GM19468 (cell line): ENCODE measurements around the gene SLC25A42.
A peak's percentile ranks its signal among the peaks of the same experiment; 100 is the strongest.
"Not testable (repeated sequence)": the region's sequence is repeated elsewhere in the genome, so short reads cannot be mapped to it uniquely, and the experiment has no call there.

ENCODE experiments used
- ATAC-seq: cut with Tn5 transposase; IDR thresholded peaks from one replicate; pipeline ENCODE4 v1.9.1; 2021; ENCODE audit warnings: mild to moderate bottlenecking, moderate library complexity, moderate number of reproducible peaks; ENCODE audit not compliant: unreplicated experiment; ENCODE audit errors: extremely low read depth

The SLC25A42 gene

DNA sequence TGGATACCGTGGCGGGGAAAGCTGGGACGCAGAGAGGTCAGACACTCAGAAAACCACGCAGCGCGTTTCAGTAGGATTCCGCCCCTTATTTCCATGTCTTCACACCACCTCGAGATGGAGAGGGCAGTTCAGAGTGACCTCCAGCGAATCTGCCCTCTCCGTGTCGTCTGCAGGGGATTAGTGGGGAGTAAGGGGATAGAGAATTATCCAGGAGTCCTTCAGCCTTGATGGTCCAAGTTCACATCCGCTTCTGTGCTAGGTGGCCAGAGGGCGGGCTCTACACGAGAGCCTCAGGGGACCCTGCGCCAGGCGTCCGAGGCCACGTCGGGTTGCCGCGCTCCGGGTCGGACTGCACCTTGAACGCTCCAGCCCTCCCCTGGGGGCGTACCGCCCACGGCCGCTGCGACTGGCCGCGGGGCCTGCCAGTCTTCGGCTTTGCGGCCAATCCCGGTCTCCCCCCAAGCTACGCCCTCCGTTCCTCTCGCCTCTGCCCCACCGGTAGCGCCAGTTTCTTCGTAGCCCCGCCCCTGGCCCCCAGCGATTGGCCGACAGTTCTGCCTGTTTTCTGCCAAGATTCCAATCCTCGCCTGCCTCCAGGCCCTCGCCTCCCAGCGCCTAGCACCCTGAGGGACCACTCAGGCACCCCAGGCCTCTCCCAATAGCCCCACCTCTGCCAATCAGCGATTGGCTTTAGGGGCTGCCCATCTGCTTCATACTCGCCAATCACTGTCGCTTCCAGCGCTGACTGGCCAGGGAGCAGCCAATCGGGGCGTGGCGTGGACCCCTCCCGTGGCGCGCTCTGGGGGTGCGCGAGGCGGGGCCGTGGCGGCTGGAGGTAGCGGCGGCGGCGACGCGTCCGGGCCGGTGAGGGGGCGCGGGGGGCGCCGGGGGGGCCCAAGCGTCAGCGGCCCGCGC, at the start of gene SLC25A42:
Gene SLC25A42, plus strand, starts transcription at position 812 of the 915 bp plus-strand sequence. CDS start 32,131 bp downstream, outside the sequence.
- ATAC-seq: peak; percentile 84

DNA sequence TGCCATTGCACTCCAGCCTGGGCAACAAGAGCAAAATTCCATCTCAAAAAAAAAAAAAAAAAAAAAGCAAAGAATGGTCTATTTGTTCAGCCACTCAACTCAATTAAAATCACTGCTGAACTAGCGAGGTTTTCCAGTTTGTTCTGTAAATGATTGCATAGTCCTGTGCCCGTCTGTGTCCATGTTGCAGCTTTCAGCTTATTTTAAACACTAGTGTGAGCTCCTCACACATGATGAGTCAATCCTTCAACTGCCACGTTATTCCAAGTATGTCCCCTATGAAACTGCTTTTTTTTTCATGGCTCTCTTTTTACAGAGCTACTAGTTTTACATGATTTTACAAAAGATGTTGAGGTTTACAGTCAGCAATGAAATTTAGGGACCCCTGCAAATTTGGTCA, 42.7 kb upstream of the SLC25A42 start:
- ATAC-seq: no peak

DNA sequence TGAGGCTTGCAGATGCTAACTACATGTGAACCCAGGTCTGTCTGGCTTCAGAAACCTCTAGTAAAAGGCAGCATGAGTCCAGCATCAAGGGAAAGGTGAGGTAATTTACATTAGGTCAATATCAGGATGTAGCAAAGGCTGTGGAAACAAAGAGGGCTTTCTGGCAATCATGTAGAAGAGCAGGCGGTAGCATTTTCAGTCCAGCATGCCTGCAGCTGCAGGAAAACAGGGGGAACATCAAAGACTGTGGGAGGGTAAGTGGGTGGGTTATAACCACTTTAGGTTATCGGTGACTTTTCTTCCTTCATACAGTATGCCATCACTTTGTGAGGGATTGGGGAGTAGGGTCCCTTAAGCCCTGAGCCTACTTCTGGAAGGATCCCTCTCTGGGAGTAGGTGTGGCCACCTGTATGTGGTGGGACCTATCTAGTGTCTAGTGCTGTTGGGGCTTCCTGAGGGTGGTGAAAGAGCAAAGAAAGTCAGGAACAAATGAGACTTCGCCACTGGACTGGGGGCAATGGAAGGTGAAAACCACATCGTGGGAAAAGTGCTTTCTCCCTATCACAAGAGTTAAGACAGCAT, 41.3 kb upstream of the SLC25A42 start:
- ATAC-seq: no peak

- not testable (repeated sequence) for ATAC-seq
Measured at GRCh38 chr19:19023376-19023775, 40.4 kb upstream of the SLC25A42 start.

DNA sequence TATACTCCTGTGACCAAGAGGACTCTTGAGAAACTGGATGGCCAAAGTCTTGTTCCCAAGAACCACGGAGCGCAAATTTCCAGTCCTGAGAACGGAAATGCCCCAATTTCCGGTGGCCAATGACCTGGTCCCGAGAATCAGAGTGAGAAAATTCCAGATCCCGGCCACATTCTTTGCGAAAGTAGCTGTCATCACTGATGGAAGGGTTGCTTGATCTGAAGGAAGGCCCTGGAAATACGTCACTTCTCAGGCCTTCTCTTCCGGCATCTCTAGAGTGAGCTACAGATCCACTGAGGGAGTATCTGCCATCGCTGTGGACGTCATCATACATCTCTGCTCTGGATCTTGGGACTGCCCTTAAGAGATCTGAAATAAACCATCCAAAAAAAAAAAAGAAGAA, 37.9 kb upstream of the SLC25A42 start:
- no peak for ATAC-seq

DNA sequence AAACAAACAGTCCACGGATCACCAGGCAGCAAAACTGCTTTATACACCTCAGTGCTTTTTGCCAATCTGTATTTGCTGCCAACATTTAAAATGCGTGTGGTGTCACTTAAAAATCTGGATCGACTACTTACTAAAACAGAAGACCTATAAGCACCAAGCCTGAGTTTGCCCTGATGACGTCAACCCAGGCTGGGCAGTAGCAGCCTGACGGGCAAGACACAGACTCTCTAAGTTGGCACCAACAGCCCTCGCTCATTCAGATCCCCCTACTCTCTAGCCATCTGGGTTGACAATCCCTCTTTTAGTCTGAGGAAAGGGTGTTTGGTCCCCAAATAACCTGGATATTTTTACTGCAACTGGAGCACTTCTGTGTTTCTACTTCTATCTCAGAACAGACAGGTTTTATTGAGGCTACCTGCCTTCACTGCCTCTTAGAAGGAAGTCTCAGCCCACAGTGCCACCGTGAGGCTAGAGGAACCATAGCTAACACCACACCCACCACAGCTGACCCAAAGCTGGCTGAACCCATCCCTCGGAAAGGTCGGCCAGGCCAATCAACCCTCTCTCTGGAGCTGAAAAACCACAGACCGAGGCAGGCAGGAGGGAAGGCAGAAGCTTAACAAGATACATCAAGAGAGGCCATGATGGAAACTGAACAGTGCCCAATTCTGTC, 37.4 kb upstream of the SLC25A42 start:
- no peak for ATAC-seq

- ATAC-seq: no peak
Measured at GRCh38 chr19:19027228-19027627, 36.6 kb upstream of the SLC25A42 start.

- no peak for ATAC-seq
Measured at GRCh38 chr19:19028526-19028925, 35.3 kb upstream of the SLC25A42 start.

GRCh38 chr19:19031891-19032290, 31.9 kb upstream of the SLC25A42 start:
- no peak for ATAC-seq

DNA sequence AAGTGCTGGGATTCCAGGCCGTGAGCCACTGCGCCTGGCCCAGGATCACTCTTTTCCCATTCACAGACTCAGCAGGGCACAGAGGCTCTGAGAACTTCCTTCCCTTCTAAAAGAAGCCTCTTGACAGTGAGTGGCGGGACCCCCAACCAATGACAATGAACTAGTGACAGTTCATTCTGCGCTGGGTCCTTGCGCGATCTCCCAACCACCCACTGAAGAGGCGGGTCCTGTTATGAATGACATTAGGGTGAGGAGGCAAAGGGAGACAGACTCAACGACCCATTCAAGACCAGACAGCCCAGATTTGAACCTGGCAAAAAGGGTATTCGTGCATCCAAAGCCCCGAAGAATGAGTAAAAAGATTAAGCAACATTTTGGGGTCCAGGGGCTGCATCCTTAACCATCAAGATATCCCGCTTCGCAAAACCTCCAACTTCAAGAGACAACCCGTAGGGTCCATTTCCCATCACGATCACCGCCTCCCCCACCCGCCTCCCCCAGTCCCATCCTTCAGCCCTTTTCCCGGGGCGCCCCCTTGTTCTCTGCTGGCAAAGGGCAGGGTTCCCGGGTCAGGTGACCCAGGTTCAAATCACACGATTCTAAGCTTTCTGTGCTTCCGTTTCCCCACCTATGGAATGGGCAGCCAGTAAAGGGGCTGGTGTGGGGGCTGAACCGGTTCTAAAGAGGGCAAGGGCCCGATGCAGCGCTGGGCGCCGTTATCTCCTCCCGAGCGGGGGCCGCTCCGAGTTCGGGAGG, 31.2 kb upstream of the SLC25A42 start:
- ATAC-seq: no peak

DNA sequence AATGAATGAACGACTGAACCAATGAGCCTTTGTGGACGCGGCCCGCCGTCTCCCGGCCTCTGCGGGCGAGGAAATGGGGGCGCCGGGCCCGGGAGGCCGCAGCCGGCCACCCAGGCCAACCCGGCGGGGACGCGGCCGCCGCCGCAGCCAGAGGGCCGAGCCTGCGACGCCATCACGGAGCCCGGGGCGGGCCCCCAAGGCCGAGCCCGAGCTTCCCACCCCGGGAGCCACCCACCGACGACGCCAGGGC, 30.7 kb upstream of the SLC25A42 start:
- ATAC-seq: no peak

- peak; percentile 66 for ATAC-seq
Measured at GRCh38 chr19:19033426-19034203, 30.2 kb upstream of the SLC25A42 start, which contains the start of the genes ARMC6 and SUGP2. Gene ARMC6, plus strand, starts transcription at chr19:19033603. Its CDS starts 607 bp downstream, at chr19:19034210. Gene SUGP2, minus strand, starts transcription at chr19:19033517. Its CDS starts 2,446 bp downstream, at chr19:19031071.

DNA sequence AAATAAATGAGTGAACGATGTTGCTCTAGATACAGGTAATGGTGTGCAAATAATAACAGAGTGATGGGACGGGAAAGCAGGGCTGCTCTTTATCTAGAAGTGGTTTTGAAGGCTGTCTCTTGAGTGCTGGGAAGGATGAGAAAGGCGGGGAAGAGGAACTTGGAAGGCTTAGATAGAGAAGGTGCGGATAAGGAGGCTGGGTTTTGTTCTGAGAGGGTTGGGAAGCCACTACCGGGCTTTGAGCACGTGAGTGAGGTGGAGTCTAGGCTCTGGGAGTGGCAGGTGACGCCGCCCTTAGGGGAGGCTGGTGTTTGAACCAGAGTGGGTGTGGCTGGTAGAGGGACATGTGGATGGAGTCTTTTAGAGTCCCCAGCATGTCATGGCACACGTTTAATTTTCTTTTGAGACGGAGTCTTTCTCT, 29.6 kb upstream of the SLC25A42 start:
- ATAC-seq: no peak

DNA sequence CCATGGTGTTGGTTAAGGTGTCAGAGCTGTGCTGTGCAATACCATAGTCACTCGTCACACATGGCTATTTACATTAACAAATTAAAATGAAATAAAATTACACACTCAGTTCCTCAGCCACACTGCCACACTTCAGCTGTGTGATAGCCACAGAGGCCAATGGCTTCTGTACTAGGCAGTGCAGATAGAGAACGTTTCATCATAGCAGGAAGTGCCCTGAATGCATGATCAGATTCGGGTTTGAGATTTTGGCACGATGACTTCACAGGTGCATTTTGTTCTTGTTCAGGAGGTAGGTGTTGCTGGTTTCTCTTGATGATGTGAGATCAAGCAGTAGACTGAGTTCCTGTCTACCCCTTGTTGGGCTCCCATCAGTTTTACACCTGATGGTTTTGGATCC, 23.9 kb upstream of the SLC25A42 start:
- no peak for ATAC-seq

DNA sequence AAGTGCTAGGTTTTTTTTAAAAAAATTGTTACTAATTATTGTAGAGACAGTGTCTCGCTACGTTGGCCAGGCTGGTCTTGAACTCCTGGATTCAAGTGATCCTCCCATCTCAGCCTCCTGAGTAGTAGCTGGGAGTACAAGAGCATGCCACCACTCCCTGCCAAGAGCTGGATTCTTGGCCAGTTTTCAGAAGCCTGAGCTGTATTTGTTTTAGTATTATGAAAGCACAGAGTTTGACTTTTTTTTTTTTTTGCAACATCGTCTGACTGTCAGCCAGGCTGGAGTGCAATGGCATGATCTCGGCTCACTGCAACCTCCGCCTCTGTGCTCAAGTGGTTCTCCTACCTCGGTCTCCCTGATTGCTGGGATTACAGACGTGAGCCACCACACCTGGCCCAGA, 23.4 kb upstream of the SLC25A42 start:
- ATAC-seq: no peak

DNA sequence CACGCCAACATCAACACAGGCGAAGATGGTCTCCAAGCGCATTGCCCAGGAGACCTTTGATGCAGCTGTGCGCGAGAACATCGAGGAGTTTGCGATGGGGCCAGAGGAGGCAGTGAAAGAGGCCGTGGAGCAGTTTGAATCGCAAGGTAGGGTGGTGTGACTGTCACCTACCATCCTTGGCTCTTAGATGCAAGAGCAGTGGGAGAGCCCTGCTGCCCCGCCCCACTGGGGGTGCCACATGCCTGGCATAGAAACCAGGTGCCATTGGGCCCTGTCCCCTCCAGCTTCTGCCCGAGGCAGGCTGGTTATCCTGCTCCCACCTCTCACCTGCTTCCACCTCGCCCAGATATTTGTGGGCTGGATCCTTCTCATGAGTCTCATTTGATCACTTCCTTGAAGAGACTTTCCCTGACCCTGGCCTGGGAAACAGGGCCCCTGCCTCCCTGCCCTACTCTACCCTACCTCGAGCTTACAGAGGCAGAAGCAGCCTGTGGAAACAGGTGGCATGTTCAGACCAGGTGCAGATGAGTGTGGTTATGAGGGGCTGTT, 21.0 kb upstream of the SLC25A42 start:
- ATAC-seq: no peak

DNA sequence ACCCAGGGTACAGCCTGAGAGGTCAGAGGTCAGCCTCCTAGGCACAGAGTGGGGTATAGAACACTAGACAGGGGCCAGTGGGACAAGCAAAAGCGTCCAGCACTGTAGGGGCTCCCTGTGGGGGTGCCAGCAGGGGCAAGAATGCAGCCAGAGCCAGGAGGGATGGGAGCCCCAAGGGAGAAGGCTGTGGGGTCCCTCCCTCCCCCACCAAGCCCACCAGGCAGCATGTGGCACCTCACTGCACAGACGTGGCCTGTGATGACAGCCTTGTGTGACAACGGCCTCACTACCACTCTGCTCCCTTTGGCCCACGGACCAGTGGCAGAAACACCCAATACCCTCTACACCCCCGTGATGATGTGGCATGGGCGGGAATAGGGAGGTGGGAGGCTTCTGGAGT, 20.3 kb upstream of the SLC25A42 start:
- no peak for ATAC-seq

GRCh38 chr19:19043881-19044280, 19.9 kb upstream of the SLC25A42 start:
- ATAC-seq: no peak

GRCh38 chr19:19049406-19049805, 14.4 kb upstream of the SLC25A42 start:
- ATAC-seq: no peak
